CD4-positive, alpha-beta T cell treated with Interleukin-4 for 4 hours (primary cell): ENCODE results near the gene NETO1.

Experiments
- DNase-seq: peaks from one replicate; pipeline ENCODE4 v3.0.0-alpha.2; 2020

Gene NETO1

DNA sequence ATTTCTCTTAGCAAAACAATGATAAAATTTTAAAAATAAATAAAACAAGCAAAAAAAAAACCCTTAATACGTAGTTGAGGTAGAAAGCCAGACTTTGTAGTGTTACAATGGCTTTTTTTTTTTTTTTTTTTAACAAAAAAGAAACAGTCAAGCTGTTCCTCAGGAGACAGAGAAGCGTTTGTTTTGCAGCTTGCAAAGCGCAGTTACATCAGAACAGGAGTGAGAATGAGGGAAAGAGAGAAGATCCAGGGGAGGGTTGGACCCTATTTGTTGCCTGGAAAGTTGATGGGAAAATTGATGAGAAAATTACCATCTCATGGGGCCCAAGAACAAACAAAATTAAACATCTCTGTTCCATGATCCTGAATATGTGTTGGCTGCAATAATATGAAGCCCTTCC, 146.5 kb downstream of the NETO1 start:
- DNase-seq: no peak

DNA sequence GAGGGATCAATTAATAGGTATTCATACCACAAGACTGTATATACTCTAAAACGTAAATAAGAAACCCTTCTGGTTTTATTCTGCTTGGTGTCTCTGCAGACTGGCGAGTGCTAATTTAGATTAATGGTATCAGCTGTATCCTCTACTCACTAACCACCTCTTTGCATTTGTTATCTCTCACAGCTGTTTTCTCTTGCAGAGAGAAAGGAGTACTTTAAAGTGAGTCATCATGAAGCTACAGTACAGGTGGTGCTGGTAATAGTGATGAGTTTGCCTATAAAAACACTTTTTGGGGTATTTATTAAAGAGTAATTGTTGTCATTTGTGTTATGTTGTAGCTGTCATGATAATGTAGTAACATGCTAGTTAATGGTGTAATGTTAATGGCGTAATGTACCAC, 147.7 kb downstream of the NETO1 start:
- DNase-seq: no peak

DNA sequence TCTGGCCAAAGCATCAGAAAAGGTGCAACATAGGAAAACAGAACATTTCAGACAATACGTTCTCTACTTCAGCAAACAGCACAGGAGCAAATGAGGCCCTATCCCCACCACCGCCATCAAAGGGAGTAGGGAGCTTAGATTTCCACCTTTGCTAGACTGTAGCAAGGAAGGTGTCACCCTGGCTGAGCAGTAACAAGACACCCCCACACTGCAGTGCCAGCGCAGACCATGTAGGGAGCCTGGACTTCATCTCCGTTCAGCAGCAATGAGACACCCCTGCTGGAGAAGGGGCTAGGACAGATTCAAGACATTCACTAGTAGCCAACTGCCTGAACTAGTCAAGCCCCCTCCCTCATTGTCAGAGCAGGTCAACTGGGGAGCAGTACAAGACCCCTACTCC, 163.6 kb downstream of the NETO1 start:
- DNase-seq: no peak

DNA sequence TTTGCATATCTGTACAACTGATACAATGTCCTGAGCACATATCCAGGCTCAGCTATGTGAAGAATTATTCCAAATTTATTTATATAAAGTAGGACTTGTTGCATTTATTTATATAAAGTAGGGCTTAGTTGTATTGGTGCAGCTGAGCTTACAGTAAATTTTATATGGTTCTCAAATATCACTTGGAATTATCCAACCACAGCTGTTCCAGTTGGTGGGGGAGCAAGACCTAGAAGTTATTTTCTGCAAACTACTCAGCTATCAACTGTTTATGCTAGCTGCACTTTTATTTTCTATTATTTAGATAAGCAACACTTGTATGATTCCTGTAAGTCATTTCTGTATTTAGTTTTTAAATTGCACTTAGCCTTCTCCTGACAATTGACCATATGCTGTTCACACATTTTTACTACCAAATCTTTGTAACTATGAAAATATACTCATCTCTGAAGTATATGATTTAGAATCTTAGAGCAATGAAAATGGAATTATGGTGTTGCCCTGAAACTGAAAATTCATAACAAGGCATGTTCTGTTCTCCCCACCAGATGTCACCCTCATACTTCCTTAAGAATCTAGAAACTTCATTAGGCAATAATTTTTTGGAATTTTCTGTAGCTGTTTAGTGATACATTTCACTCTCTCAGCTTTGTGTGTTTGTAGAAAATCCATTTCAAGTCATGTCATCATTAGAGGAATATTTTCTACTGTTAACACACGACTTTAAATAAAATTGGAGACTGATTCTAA, 166.7 kb downstream of the NETO1 start:
- no peak for DNase-seq

DNA sequence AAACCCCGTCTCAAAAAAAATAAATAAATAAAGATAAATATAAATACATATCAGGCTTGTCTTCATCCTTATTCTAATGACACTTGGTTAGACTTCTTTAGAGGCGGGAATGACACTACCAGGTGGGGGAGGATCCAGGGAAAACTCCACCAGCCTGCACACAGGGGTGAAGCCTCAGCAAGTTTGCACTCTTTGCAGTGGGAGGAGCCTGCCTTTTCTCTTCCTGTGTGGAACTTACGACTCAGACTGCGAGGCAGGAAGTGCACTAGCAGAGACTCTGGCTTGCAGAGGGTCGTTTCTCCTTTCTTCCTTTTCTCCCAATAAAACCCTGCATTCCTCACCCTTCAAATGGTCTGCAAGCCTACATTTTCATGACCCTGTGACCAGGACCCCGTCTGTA, 170.1 kb downstream of the NETO1 start:
- no peak for DNase-seq

DNA sequence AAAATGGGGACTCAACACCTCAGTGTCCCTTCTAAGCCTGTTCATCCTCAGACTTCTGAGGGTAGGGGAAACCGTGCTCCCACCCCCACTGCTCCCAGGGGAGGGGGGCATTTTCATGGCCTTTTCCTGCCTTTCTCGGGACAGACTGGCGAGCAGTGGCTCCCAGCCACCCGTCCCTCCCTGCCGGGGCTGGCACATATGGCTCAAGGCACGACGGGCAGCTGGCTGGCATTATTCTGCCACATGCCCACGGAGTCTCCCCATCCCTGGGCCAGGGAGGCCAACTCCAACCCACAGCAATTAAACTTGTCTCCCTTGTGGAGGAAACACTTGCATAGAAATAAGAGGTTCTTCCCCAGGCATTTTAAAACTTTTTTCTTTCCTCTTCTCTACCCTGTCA, 175.2 kb downstream of the NETO1 start:
- no peak for DNase-seq
